GM12878 (cell line): Measurements from ENCODE around the gene AIF1. TPM values are rescaled to one million over a fixed set of nuclear protein-coding genes. Genes with fewer than 3 reads are reported as not detected.

Experiments
- BCLAF1 ChIP-seq: fragments of 450-650 bp; IDR thresholded peaks from 2 replicates; pipeline ENCODE4 v1.6.1; 2017; ENCODE audit warnings: antibody characterized with exemption, mild to moderate bottlenecking, moderate library complexity
- BRCA1 ChIP-seq: IDR thresholded peaks from 2 replicates; pipeline ENCODE4 v1.6.1; 2011; ENCODE audit warnings: low read depth, low read length, improper control_type of control experiment
- E4F1 ChIP-seq: fragments of 450-650 bp; IDR thresholded peaks from 2 replicates; pipeline ENCODE4 v1.6.1; 2018; ENCODE audit warnings: borderline replicate concordance, mild to moderate bottlenecking; ENCODE audit not compliant: partially characterized antibody
- ELK1 ChIP-seq: IDR thresholded peaks from 2 replicates; pipeline ENCODE4 v1.6.1; 2012; ENCODE audit warnings: low read depth, low read length, improper control_type of control experiment
- HSF1 ChIP-seq: fragments of 150-350 bp; IDR thresholded peaks from 2 replicates; pipeline ENCODE4 v1.6.1; 2014; ENCODE audit warnings: mild to moderate bottlenecking, low read depth, low read length
- MTA3 ChIP-seq: IDR thresholded peaks from 2 replicates; pipeline ENCODE4 v1.6.1; 2012; ENCODE audit warnings: low read length, inconsistent platforms, borderline replicate concordance
- NBN ChIP-seq: fragments of 450-650 bp; IDR thresholded peaks from 2 replicates; pipeline ENCODE4 v1.6.1; 2016
- NFXL1 ChIP-seq: fragments of 450-650 bp; IDR thresholded peaks from 2 replicates; pipeline ENCODE4 v1.6.1; 2017; ENCODE audit warnings: antibody characterized with exemption, mild to moderate bottlenecking, borderline replicate concordance
- NR2C1 ChIP-seq: fragments of 450-650 bp; IDR thresholded peaks from 2 replicates; pipeline ENCODE4 v1.6.1; 2017; ENCODE audit warnings: antibody characterized with exemption, mild to moderate bottlenecking, moderate library complexity
- NR2C2 ChIP-seq: IDR thresholded peaks from 2 replicates; pipeline ENCODE4 v1.6.1; 2011; ENCODE audit warnings: borderline replicate concordance, low read depth; ENCODE audit not compliant: control insufficient read depth, insufficient read length
- NR2F1 ChIP-seq: fragments of 450-650 bp; conservative IDR thresholded peaks from 2 replicates; pipeline ENCODE4 v1.6.1; 2017; ENCODE audit warnings: mild to moderate bottlenecking
- PKNOX1 ChIP-seq: fragments of 450-650 bp; IDR thresholded peaks from 2 replicates; pipeline ENCODE4 v1.6.1; 2016; ENCODE audit warnings: mild to moderate bottlenecking
- RB1 ChIP-seq: fragments of 450-650 bp; formaldehyde crosslinking; IDR thresholded peaks from 2 replicates; pipeline ENCODE4 v1.6.1; 2017; ENCODE audit warnings: mild to moderate bottlenecking, borderline replicate concordance
- RBBP5 ChIP-seq: fragments of 200-600 bp; sonication (generic); conservative IDR thresholded peaks from 2 replicates; pipeline ENCODE4 v1.6.1; 2016
- SP1 ChIP-seq: IDR thresholded peaks from one replicate; pipeline ENCODE4 v1.6.1; 2011; ENCODE audit warnings: low read depth, low read length
- TARDBP ChIP-seq: IDR thresholded peaks from 2 replicates; pipeline ENCODE4 v1.6.1; 2016; ENCODE audit warnings: borderline replicate concordance
- YBX1 ChIP-seq: fragments of 450-650 bp; IDR thresholded peaks from 2 replicates; pipeline ENCODE4 v1.6.1; 2016; ENCODE audit warnings: antibody characterized with exemption
- YY1 ChIP-seq: IDR thresholded peaks from 2 replicates; pipeline ENCODE4 v1.6.1; 2011; ENCODE audit warnings: low read depth, mild to moderate bottlenecking, low read length
- ZBTB11 ChIP-seq: fragments of 450-650 bp; formaldehyde crosslinking; IDR thresholded peaks from 2 replicates; pipeline ENCODE4 v1.5.0; 2022; ENCODE audit warnings: mild to moderate bottlenecking, missing genetic modification characterization
- ZNF217 ChIP-seq: fragments of 450-650 bp; IDR thresholded peaks from 2 replicates; pipeline ENCODE4 v1.6.1; 2017; ENCODE audit warnings: antibody characterized with exemption, mild to moderate bottlenecking
- polyA plus RNA-seq, 11 experiments: library from polyadenylated mRNA; depleted of rRNA in 4 of 11; unstranded in 6 of 11; stranded (reverse) in 5 of 11; fragments of >200 nt; fragmentation: Nextera tagmentation in 4 of 11; fragmentation: Illumina TruSeq in 1 of 11; extraction: Ambion mirVana in 4 of 11; extraction: Trizol in 1 of 11; gene quantifications; 1 replicate in 1 of 11; 2 replicates in 10 of 11; pipeline versions ENCODE4 v1.2.1 to v1.2.3, GENCODE V29; 2011 to 2016; ENCODE audit warnings: inconsistent platforms in 2 of 11, missing spikeins in 2 of 11, low read depth in 1 of 11
- total RNA-seq, 4 experiments: library from RNA; depleted of rRNA in 3 of 4; stranded (reverse); fragments of >200 nt in 3 of 4; fragmentation: Illumina TruSeq in 1 of 4; extraction: Trizol in 1 of 4; gene quantifications; 2 replicates each; pipeline versions ENCODE4 v1.2.1 to v1.2.3, GENCODE V29; 2013 to 2021

AIF1 gene
- total and polyA plus RNA-seq, 10 of the 15 experiments (the other 5 are each of a cell fraction or from before 2014, with no cell fraction given) = 1.9 to 256 (median 134) TPM

GRCh38 chr6:31568537-31568961 is 46.5 kb upstream of the AIF1 start (continued):
- TF ChIP-seq ZBTB11 (CRISPR knock-in tag) (no peak), SP1 (peak; percentile 57), HSF1 (no peak), NR2C1 (no peak), YY1 (peak; percentile 36; the same call in 1 of the 2 replicates), TARDBP (no peak), RB1 (no peak), BRCA1 (no peak), NBN (peak; percentile 95), MTA3 (no peak), NR2C2 (no peak), RBBP5 (no peak), YBX1 (no peak), PKNOX1 (peak; percentile 68), BCLAF1 (no peak), NR2F1 (peak; percentile 81), ZNF217 (no peak), E4F1 (no peak), NFXL1 (no peak), ELK1 (no peak)
